ENCODE results near the gene RGS14.
"Not testable (repeated sequence)": the region's sequence is repeated elsewhere in the genome, so short reads cannot be mapped to it uniquely, and the experiment has no call there.

RGS14 gene

DNA sequence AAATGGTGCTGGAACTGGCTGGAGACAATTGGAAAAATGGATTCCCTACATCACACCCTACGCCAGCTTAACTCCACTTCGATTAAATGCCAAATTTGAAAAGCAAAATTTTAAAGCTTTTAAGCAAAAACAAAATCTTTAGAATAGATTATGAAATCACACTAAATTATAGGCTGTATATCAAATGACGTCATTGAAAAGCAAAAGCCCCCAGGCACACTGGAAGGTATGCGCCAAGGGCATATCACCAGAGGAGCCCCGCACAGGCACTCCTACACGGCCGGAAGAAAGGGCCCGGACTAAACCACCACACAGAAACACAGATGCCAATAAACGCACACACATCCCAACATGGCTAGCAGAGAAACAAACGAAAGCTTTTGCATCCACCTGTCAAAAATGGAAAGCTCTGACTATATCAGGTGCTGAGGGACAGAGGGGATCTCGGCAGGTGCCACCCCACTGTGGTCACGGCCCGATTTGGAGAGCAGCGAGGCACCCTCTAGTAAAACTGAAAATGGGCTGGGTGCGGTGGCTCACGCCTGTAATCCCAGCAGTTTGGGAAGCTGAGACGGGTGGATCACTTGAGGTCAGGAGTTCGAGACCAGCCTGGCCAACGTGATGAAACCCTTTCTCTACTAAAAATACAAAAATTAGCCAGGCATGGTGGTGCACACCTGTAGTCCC lies 29.0 kb upstream of the RGS14 start:
- DNase-seq = no peak

- DNase-seq = no peak
These were observed 27.8 kb upstream of the RGS14 start for GRCh38 chr5:177329883-177330282.

- DNase-seq = no peak
These were observed 26.5 kb upstream of the RGS14 start for GRCh38 chr5:177330991-177331842.

- DNase-seq = no peak
These were observed 25.5 kb upstream of the RGS14 start for GRCh38 chr5:177332031-177332895.

DNA sequence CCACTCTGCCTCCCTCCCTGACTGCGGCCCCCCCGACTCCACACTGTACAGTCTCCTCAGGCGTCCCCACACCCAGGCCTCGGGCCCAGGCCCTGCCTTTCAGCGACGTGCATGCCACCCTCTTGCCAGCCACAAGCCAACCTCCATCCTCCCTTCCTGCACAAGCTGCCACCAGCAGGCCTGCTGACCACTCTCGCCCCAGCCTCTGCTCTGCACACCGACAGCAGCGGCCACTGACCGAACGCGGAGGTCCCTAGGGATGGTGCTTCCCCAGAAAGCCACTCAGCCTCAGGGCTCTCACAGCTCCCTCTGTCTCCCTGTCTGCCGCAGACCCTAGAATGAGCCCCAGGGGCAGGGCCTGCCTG lies 24.8 kb upstream of the RGS14 start:
- no peak for DNase-seq

GRCh38 chr5:177333420-177334154 lies 24.1 kb upstream of the RGS14 start:
- no peak for DNase-seq

- no peak for DNase-seq
These were observed 23.6 kb upstream of the RGS14 start for GRCh38 chr5:177334155-177334551.

DNA sequence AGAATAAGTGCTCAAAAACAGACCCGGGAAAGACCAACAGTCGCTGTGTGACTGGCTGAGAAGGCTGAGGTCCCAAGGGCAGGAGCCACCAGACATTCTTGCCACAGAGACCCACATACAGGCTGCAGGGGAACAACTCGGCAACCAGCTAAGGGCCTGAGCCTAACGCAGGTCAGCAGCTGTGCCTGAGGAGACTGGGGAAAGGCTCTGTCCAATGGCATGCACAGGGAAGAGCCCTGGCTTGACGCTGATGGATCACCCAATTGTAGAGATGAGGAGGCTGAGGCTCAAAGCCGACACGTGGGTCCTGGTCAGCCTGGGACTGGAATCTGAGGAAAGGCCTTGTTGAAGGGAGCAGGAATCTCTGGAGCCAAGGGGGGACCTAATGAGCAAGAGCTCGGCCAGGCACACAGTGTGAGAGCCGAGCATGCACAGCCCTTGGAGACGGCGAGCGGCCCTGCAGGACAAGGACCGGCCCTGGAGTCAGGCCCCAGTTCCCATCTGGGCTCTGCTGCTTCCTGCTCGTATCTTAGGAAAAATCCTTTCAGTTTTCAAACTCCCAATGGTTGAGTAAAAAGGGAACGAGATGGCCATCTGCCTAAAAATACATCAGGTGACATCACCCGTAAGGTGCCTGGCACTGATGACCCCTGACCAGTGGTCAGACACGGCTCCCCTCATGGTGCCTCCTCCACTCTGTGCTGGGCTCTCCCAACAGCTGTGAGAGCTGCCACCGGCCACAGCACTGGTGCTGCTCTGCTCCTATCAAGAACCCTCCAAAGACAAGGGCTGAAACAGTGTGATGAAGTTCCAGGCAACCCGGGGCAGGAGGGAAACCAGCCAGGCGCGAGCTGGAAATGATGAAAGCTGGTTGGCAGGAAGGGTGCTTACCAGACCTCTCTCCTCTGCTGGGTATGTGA lies 22.7 kb upstream of the RGS14 start:
- DNase-seq = no peak

DNA sequence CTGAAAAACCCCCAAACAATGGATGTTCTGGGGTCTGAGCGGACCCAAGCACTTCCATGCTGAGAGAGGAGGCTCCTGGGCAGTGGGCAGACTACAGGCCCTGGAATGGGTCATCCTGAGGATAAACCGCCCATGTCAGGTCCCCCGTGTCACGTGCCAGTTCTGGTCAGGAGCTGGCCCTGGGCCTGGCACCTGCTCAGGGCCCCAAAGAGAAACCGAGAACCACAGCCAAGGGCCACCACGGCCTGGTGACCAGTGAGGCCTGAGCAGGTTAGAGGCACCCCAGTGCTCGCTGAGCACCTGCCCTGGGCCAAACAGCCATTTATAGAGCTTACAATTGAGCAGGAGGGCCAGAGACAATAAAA lies 22.0 kb upstream of the RGS14 start:
- no peak for DNase-seq

- no peak for DNase-seq
These were observed 21.6 kb upstream of the RGS14 start for GRCh38 chr5:177336112-177336511.

- DNase-seq = no peak
These were observed 20.9 kb upstream of the RGS14 start for GRCh38 chr5:177336603-177337494.

DNA sequence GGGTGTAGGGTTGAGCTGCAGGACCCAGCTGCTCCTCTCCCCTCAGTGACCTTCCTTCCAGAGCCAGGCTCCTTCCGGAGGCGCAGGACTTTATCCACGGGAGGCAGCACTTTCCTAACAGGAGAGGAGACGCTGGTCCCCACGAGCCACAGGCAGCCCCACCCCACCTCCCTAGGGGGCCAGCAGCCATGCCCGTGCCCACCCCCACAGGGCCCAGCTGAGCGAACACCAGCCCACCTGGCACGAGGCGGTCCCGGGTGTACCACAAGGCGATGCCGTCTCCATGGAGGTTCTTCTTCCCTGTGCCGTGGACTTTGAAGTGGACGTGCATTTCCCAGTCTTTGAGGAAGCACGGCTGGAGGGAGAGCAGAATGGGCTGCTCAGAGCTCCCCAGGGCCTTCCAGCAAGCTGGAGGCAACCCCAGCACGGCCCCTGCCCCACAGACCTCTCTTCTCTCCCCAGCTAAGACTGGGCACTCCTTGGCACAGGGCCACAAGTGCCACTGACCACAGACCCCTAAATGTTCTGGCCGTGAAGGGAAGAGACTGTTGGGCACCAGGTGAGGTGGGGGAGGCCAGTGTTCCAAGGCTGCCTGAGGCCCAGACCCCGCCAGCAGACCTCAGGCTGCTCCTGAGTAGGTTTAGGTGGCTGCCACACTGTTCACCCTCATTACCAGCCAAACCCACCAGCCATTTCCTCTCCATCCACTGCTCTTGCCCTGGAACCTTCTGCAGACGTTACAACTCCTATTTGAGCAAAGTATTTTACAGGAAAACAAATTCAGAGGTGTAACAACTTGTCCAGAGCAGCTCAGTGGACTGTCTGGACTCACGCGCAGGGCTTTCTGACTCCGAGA lies 19.2 kb upstream of the RGS14 start:
- no peak for DNase-seq

DNA sequence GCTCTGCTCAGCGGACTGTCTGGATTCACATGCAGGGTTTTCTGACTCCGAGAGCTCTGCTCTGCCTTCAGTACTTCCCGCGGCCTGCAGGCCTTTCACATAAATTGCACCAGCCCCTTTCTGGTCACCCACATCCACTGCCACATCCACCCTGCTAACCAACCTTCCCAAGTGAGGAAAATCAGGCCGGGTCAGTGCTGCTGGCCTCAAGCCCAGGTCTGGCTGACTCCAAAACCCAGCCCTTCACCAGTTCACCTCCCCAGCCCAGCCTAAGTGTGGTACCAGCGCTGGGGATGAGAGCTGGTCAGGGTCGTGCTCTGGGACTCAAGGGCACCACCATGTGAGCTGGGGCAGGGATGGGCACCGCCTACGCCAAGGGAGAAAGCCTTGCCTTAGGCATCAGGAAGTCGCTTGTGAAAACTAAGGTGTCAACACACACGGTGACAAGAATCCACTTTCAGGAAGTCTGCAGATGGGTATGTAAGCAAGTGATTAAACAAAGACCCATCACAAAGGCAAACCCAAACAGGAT lies 18.6 kb upstream of the RGS14 start:
- DNase-seq = no peak

GRCh38 chr5:177343000-177343399 lies 14.7 kb upstream of the RGS14 start:
- DNase-seq = not testable (repeated sequence)

GRCh38 chr5:177343777-177344176 lies 13.9 kb upstream of the RGS14 start:
- no peak for DNase-seq

- DNase-seq = no peak
These were observed 12.8 kb upstream of the RGS14 start for GRCh38 chr5:177344891-177345290.

GRCh38 chr5:177346820-177347219 lies 10.9 kb upstream of the RGS14 start:
- no peak for DNase-seq

GRCh38 chr5:177347699-177348098 lies 10.0 kb upstream of the RGS14 start:
- no peak for DNase-seq

DNA sequence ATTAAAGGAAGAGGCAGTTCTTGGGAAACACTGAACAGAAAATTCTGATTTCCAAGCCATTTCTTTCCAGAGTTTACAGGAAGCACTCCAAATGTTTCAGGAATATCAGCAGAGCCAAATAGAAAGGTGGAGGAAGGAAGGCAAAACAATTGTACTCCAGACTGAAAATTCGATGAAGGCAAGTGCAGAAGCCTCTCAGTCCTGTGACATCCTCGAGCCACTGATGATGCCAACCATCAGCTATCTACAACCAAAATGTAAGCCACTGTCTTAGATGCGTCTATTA lies 8.4 kb upstream of the RGS14 start:
- no peak for DNase-seq

DNA sequence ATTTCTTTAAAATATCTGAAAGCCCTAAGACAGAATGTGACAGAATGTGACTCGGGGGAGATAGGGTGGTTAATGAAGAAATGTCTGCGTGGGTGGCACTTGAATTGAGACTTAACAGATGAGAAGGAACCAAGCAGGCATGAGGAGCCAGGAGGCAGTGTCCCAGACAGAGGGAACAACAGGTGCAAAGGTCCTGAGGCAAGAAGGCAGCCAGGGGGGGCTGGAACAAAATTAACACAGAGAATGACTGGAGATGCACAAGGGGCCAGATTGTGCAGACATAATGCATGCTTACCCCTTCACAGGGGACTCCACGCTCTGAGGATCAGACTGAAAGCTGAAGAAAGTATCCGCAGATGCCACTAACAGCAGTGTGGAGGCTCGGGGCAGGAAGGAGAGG lies 8.0 kb upstream of the RGS14 start:
- no peak for DNase-seq
